HepG2 (cell line): ENCODE measurements around the gene ALDH1A1. TPM values are rescaled to one million over a fixed set of nuclear protein-coding genes. Genes with fewer than 3 reads are reported as not detected.

ENCODE experiments used
- ATAC-seq: fragments of 200-7000 bp; cut with Tn5 transposase; 3 replicates; pipeline ENCODE4 v1.9.1; 2020; ENCODE audit warnings: mild to moderate bottlenecking, moderate library complexity
- BruUV-seq: library from RNA; stranded (reverse); fragments of 400-500 nt; replicated peaks from 2 replicates; lab custom pipeline; 2021; lab: Mats Ljungman, UMichigan
- CTCF ChIA-PET: fragments of 300-600 bp; formaldehyde crosslinking; extraction: SDS; loops from one replicate; lab custom pipeline; 2021; ENCODE audit warnings: low total read pairs, inconsistent platforms, low intra/inter-chr PET ratio; lab: Yijun Ruan, JAX
- POLR2A ChIA-PET: fragments of 350-600 bp; sonication (Branson Sonifier 250); formaldehyde crosslinking; loops from one replicate; lab custom pipeline; 2020; ENCODE audit warnings: antibody characterized with exemption, inconsistent platforms; lab: Yijun Ruan, JAX
- DNase-seq: peaks from one replicate; pipeline ENCODE4 v3.0.0-alpha.2; 2015; ENCODE audit warnings: low spot score
- FAIRE-seq: peaks from 3 replicates; lab custom pipeline; 2011; peaks lifted over from hg19 to GRCh38; lab: Jason Lieb, UNC
- H2AFZ ChIP-seq: one replicate; pipeline ENCODE4 v1.6.1; 2011; ENCODE audit warnings: low read length, inconsistent platforms
- H3K27ac ChIP-seq: fragments of 300-600 bp; 3 replicates; pipeline ENCODE4 v1.8.0; 2011; ENCODE audit warnings: mixed run types, mild to moderate bottlenecking, mixed read lengths, low read length, inconsistent platforms; ENCODE audit not compliant: insufficient read depth; ENCODE audit errors: extremely low read length
- H3K27me3 ChIP-seq, 2 experiments: fragments of 200-600 bp in 1 of 2; 2 replicates in 1 of 2; 3 replicates in 1 of 2; pipeline versions ENCODE4 v1.6.0 to v1.8.0; 2011; ENCODE audit warnings: low read length in 2 of 2, mild to moderate bottlenecking in 2 of 2, moderate library complexity in 2 of 2, inconsistent platforms in 1 of 2; ENCODE audit not compliant: insufficient read depth in 2 of 2, control insufficient read depth in 1 of 2
- H3K36me3 ChIP-seq, 2 experiments: fragments of 200-600 bp in 1 of 2; replicated peaks in 1 of 2; 2 replicates in 1 of 2; 3 replicates in 1 of 2; pipeline versions ENCODE4 v1.5.1 to v1.8.0; 2011; ENCODE audit warnings: low read length in 2 of 2, inconsistent platforms in 1 of 2; ENCODE audit not compliant: insufficient read depth in 2 of 2, control insufficient read depth in 1 of 2
- H3K4me1 ChIP-seq: 2 replicates; pipeline ENCODE4 v1.5.1; 2012; ENCODE audit warnings: low read length, inconsistent platforms; ENCODE audit not compliant: insufficient read depth
- H3K4me2 ChIP-seq: 2 replicates; pipeline ENCODE4 v1.6.0; 2011; ENCODE audit warnings: low read depth, low read length, inconsistent platforms
- H3K4me3 ChIP-seq, 3 experiments: fragments of 200-600 bp in 1 of 3; sonication (generic), shearing (Covaris generic) in 1 of 3; replicated peaks in 1 of 3; 2 replicates each; pipeline ENCODE4 v1.5.1; 2011 to 2016; ENCODE audit warnings: low read length in 3 of 3, inconsistent platforms in 2 of 3, low read depth in 2 of 3, mild to moderate bottlenecking in 2 of 3, control low read depth in 1 of 3, mixed read lengths in 1 of 3; ENCODE audit not compliant: insufficient read depth in 1 of 3
- H3K79me2 ChIP-seq: one replicate; pipeline ENCODE4 v1.6.1; 2011; ENCODE audit warnings: low read length, inconsistent platforms; ENCODE audit not compliant: insufficient read depth
- H3K9ac ChIP-seq: 2 replicates; pipeline ENCODE4 v1.6.0; 2011; ENCODE audit warnings: mild to moderate bottlenecking, low read depth, low read length, inconsistent platforms; ENCODE audit not compliant: insufficient read depth
- H3K9me3 ChIP-seq: 2 replicates; pipeline ENCODE4 v1.5.1; 2012; ENCODE audit warnings: mild to moderate bottlenecking, low read length
- H4K20me1 ChIP-seq: 2 replicates; pipeline ENCODE4 v1.6.0; 2011; ENCODE audit warnings: inconsistent platforms, mild to moderate bottlenecking, low read length, moderate library complexity; ENCODE audit not compliant: insufficient read depth
- GLI4 ChIP-seq: sonication (generic); formaldehyde crosslinking; IDR thresholded peaks from 2 replicates; pipeline ENCODE4 v1.5.1; 2020; ENCODE audit warnings: missing genetic modification reagents, mild to moderate bottlenecking, moderate library complexity, borderline replicate concordance
- JUNB ChIP-seq: sonication (generic); formaldehyde crosslinking; IDR thresholded peaks from 2 replicates; pipeline ENCODE4 v1.8.0; 2022; ENCODE audit warnings: missing genetic modification reagents, mild to moderate bottlenecking, borderline replicate concordance
- MED1 ChIP-seq: sonication (generic); formaldehyde crosslinking; IDR thresholded peaks from 2 replicates; pipeline ENCODE4 v1.4.0; 2020; ENCODE audit warnings: missing genetic modification reagents
- MED8 ChIP-seq: sonication (generic); formaldehyde crosslinking; IDR thresholded peaks from 2 replicates; pipeline ENCODE4 v1.8.1; 2023; ENCODE audit warnings: mild to moderate bottlenecking, missing genetic modification reagents; ENCODE audit not compliant: insufficient replicate concordance
- POLR2AphosphoS2 ChIP-seq: IDR thresholded peaks from 2 replicates; pipeline ENCODE4 v1.6.1; 2011; ENCODE audit warnings: low read depth, low read length, improper control_type of control experiment
- ZFP90 ChIP-seq: sonication (generic); formaldehyde crosslinking; IDR thresholded peaks from 2 replicates; pipeline ENCODE4 v1.8.0; 2022; ENCODE audit warnings: missing genetic modification reagents, mild to moderate bottlenecking, inconsistent platforms, borderline replicate concordance
- ZGPAT ChIP-seq: IDR thresholded peaks from 2 replicates; pipeline ENCODE4 v1.6.1; 2016; ENCODE audit warnings: mild to moderate bottlenecking
- ZNF430 ChIP-seq: sonication (generic); formaldehyde crosslinking; IDR thresholded peaks from 2 replicates; pipeline ENCODE4 v1.9.0; 2021; ENCODE audit warnings: mild to moderate bottlenecking, missing genetic modification reagents
- ZNF468 ChIP-seq: sonication (generic); formaldehyde crosslinking; IDR thresholded peaks from 2 replicates; pipeline ENCODE4 v1.8.0; 2022; ENCODE audit warnings: mild to moderate bottlenecking, moderate library complexity, missing genetic modification reagents
- WGBS: methylation state at CpG from one replicate; pipeline ENCODE4 v1.1.6; 2017; ENCODE audit warnings: low lambda C conversion rate; 5-methylcytosine and 5-hydroxymethylcytosine counted together
- in situ Hi-C: cut with HindIII; loops from 2 replicates; pipeline ENCODE4 v1.10.0; 2017; ENCODE audit warnings: low pct_unique_long_range_greater_than_20kb; ENCODE audit not compliant: extremely low pct_ligation_motif_present
- intact Hi-C: fragments of 100-400 bp; cut with micrococcal nuclease; formaldehyde crosslinking; loops from one replicate; pipeline ENCODE4 v1.10.0; 2022; ENCODE audit not compliant: unreplicated experiment
- polyA plus RNA-seq, 8 experiments: library from polyadenylated mRNA; depleted of rRNA in 3 of 8; stranded (reverse) in 7 of 8; unstranded in 1 of 8; fragments of >200 nt; fragmentation: Illumina TruSeq in 4 of 8; extraction: Trizol in 4 of 8; gene quantifications; 2 replicates each; pipeline versions ENCODE4 v1.2.1 to v1.2.3, GENCODE V29; 2011 to 2016; ENCODE audit warnings: low read depth in 4 of 8, missing spikeins in 1 of 8, mixed read lengths in 1 of 8; ENCODE audit not compliant: insufficient read depth in 1 of 8
- total RNA-seq, 5 experiments: library from RNA; depleted of rRNA; stranded (reverse); fragments of >200 nt; fragmentation: Illumina TruSeq; extraction: Trizol; gene quantifications; 2 replicates each; pipeline ENCODE4 v1.2.3, GENCODE V29; 2016; ENCODE audit warnings: low read depth in 1 of 5

ALDH1A1 gene
- total and polyA plus RNA-seq, 2 of the 13 experiments (the other 11 are each of a cell fraction or from before 2014, with no cell fraction given): 88.2 to 439 TPM

DNA sequence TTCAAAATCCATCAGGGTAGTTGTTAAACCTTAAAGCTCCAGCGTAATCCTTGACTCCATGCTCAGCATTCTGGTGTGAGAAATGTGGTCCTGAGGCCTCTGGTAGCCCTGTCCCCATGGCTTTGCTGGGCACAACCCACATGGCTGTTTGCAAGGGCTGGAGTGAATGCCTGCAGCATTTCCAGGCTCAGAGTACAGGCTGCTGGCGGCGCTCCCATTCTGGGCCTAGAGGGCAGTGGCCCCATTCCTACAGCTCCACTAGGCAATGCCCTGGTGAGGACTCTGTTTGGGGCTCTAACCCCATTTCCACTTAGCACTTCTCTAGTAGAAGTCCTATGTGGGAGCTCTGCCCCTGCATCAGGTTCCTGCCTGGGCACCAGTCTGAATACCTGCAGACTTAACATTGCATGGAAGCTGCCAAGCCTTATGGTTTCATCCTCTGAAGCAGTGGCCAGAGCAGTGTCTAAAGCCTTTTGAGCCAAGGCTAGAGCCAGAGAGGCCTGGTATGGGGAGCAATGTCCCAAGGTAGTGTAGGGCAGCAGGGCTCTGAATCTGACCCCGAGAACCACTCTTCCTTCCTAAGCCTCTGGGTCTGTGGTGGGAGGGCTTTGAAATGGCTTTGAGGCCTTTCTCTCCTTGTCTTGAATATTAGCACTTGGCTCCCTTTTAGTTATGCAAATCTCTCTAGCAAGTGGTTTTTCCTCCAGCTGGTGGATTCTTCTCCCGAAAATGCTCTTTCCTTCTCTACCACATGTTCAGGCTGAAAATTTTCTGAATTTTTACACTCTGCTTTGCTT lies 5.8 kb upstream of the ALDH1A1 start:
- ChIA-PET CTCF (no interaction called here), POLR2A (no interaction called here)
- Histone ChIP-seq H3K27me3 (no peaks in the 10 kb centered on the region), H3K36me3 (no peaks in the 10 kb centered on the region), H3K9me3 (no peaks in the 10 kb centered on the region), H3K4me3 (no peak overlapping the region), H3K4me1 (peaks cover 15% of the 10 kb centered on the region), H2AFZ (no peak overlapping the region), H3K4me2 (no peak overlapping the region), H3K27ac (no peak overlapping the region), H4K20me1 (no peaks in the 10 kb centered on the region), H3K9ac (no peak overlapping the region), H3K79me2 (no peaks in the 10 kb centered on the region)
- TF ChIP-seq ZNF430 (no peak), ZNF468 (CRISPR knock-in tag) (no peak), ZGPAT (CRISPR knock-in tag) (no peak), GLI4 (no peak), MED1 (CRISPR knock-in tag) (no peak), POLR2AphosphoS2 (no peak), MED8 (CRISPR knock-in tag) (no peak), JUNB (CRISPR knock-in tag) (no peak), ZFP90 (no peak)
- no TSS peak for BruUV-seq
- in situ Hi-C loops: no loop called here
- DNase-seq (no peak), ATAC-seq (peak; percentile 41; the same call in 2 of the 3 replicates), FAIRE-seq (no peak)
- intact Hi-C loops: no loop called here
- WGBS: 99% methylated on average over 4 of the region's 5 CpGs
